NOMO-1 treated with dmso at 0.1 percent for 144 hours (cell line): ENCODE results near the gene TRAF7.

Source experiments
- DNase-seq: peaks from one replicate; lab custom pipeline; 2025; ENCODE audit not compliant: unreplicated experiment; lab: John Stamatoyannopoulos, UW

Gene TRAF7

GRCh38 chr16:2180962-2181923 lies 25.7 kb downstream of the TRAF7 start:
- DNase-seq: no peak

GRCh38 chr16:2181952-2182351 lies 26.4 kb downstream of the TRAF7 start:
- no peak for DNase-seq

- no peak for DNase-seq
These were observed 28.1 kb downstream of the TRAF7 start for GRCh38 chr16:2183671-2184070.

- no peak for DNase-seq
These were observed 28.8 kb downstream of the TRAF7 start for GRCh38 chr16:2184346-2184745.

GRCh38 chr16:2184962-2185361 lies 29.4 kb downstream of the TRAF7 start:
- DNase-seq: no peak

- no peak for DNase-seq
These were observed 30.5 kb downstream of the TRAF7 start for GRCh38 chr16:2186064-2186463.

GRCh38 chr16:2186505-2186904 lies 30.9 kb downstream of the TRAF7 start:
- no peak for DNase-seq

GRCh38 chr16:2187212-2187611 lies 31.6 kb downstream of the TRAF7 start:
- DNase-seq: no peak

- no peak for DNase-seq
These were observed 32.8 kb downstream of the TRAF7 start for GRCh38 chr16:2188395-2188794.

- no peak for DNase-seq
These were observed 33.8 kb downstream of the TRAF7 start for GRCh38 chr16:2189252-2189893.

GRCh38 chr16:2190002-2190658 lies 34.5 kb downstream of the TRAF7 start:
- DNase-seq: no peak

GRCh38 chr16:2190659-2191445 lies 35.3 kb downstream of the TRAF7 start:
- no peak for DNase-seq

- DNase-seq: no peak
These were observed 35.8 kb downstream of the TRAF7 start for GRCh38 chr16:2191446-2191706.

GRCh38 chr16:2194166-2194834 lies 38.7 kb downstream of the TRAF7 start:
- no peak for DNase-seq

GRCh38 chr16:2194852-2195321 lies 39.3 kb downstream of the TRAF7 start:
- peak; percentile 31 for DNase-seq

GRCh38 chr16:2195322-2196161 lies 40.0 kb downstream of the TRAF7 start:
- no peak for DNase-seq

- DNase-seq: peak; percentile 11
These were observed 40.8 kb downstream of the TRAF7 start, which contains the start of gene CASKIN1 for GRCh38 chr16:2196162-2196980. Gene CASKIN1 (minus strand): TSS chr16:2196605. CDS start chr16:2196432, 173 bp downstream.

- DNase-seq: no peak
These were observed 41.5 kb downstream of the TRAF7 start for GRCh38 chr16:2196981-2197511.
